T-helper 2 cell treated with Interferon-gamma antibody and Interleukin-4, amounts not matched to agents 100 ng/mL and 5 ng/mL, for 36 hours (primary cell): Measurements from ENCODE around the gene PLCB1. TPM values are rescaled to one million over a fixed set of nuclear protein-coding genes. Genes with fewer than 3 reads are reported as not detected.
"Not testable (repeated sequence)": the region's sequence is repeated elsewhere in the genome, so short reads cannot be mapped to it uniquely, and the experiment has no call there.

Experiments
- intact Hi-C: fragments of 100-400 bp; cut with micrococcal nuclease; formaldehyde crosslinking; loops from one replicate; pipeline ENCODE4 v1.15.1; 2023
- total RNA-seq: library from RNA; stranded (reverse); gene quantifications from 2 replicates; pipeline ENCODE4 v1.2.3, GENCODE V29; 2022

The PLCB1 gene
- total RNA-seq, 1 donor from 2014 or later: 0.75 TPM

DNA sequence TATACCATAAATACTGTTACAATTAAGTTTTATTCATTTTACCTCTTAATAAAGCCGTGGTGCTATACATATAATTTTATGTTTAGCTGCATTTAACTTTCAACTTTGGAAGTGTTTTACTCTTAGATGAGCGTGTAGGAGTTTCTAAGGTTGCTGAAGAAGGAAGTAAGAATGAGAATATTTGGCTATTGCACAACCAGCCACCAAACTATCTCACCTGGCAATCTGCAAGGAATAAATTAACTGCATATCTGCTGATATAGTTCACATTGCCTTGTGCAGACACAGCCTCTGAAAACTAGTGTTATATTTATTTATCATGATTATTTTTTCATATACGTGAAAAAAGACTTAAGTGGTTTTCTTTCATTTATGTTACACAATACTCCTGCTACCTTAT, 230.4 kb downstream of the PLCB1 start:
- intact Hi-C loops: no loop called here

DNA sequence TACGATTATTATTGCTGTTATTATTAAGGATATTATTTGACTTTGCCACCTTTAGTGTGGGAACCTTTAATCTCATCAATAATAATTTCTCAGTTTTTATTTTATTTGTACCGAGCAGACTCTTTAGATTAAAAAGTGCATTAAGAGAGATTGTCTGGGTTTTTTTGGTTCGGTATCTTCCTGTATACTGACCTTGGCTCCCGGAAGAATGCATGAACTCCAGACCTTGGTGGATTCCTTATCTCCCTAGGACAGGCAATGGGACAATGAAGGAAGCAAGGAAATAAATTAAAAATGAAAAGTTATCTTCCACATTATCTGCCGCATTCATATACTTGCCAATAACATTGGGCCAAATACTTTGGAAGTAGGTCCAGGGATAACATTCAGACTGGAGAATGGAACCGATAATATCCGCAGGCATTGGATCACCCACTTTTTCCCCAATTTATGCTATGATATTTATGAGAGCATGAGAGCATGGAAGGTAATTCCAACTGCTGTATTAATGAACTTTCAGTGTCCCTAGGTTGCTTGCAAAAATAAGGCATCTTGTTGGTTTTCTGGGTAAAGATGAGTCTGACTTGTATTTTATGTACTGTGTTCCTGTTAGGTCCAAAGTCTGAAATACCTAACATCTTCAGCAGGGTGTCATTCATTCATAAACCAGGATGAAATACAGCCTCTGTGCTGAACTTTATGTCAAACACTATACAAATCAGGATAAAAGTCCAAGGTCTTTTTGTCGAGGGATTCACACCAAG, 232.1 kb downstream of the PLCB1 start:
- intact Hi-C loops: no loop called here

DNA sequence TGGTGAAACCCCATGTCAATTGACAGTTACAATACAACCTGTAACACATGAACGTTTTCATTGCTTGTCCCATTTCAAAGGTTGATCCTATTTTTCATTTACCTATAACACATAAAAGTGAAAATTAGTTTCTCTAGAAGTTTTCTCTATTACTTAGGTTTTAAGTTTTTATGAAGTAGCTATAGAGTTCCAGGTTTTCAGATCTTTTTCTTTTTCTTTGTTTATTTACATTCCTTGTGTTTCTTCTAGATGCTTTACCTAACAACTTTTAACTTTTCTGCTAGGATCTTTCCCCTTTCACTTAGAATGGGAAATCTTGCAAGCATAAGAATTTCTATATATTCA, 232.6 kb downstream of the PLCB1 start:
- intact Hi-C loops: no loop called here

DNA sequence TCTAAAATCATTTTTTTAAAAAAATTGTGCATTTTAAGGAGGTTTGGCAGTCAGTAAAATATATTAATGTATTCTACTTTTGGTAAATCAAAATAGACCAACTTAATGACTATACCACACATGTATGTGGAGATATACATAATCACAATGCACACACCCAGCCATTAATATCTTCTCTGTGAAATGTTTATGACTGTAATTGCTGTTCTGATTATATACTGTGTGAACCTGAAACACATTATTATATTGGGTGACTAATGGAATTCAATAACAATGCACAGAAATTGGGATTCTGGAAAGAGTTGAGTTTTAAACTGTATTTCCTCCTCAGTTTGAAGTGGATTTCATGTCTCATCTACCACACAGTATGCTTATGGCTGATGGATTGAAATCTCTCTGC, 233.6 kb downstream of the PLCB1 start:
- intact Hi-C loops: no loop called here

DNA sequence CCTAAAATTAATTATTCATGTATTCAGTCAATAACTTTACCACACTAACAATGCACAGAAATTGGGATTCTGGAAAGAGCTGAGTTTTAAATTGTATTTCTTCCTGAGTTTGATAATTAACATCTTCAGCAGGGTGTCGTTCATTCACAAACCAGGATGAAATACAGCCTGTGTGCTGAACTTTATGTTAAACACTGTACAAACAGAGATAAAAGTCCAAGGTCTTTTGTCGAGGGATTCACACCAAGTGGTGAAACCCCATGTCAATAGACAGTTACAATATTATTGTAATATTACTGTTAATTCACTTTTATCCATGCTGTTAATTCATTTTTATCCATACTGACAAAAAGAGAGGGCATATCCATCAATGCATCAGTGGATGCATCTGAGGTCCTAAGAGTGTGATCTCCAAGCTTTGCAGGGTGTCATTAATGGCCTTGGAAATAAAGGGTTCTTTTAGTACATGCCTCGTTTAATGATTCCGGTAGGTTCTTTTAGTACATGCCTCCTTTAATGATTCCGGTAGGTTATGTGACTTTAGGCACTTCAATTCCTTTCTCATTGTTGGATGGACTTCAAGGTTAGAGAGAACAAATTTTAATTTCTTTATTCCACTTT, 234.3 kb downstream of the PLCB1 start:
- intact Hi-C loops: no loop called here

DNA sequence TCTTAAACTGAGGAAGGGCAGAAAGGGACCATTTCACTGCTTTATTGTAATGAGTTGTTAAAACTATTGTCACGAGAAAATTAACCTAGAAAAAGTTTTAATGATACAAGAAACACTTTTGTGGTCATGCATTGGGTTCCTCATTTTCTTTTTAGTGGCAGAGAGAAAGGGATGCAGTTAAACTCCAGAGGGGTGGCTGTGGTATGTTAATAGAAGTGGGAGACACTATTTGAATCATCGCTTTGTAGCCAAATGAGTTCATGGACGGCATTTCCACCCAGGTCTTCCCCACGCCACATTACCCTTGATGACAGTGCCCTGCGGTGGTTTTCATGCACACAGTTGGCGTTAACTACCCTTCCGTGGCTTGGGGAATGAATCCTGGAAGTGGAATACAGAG, 235.6 kb downstream of the PLCB1 start:
- intact Hi-C loops: no loop called here

DNA sequence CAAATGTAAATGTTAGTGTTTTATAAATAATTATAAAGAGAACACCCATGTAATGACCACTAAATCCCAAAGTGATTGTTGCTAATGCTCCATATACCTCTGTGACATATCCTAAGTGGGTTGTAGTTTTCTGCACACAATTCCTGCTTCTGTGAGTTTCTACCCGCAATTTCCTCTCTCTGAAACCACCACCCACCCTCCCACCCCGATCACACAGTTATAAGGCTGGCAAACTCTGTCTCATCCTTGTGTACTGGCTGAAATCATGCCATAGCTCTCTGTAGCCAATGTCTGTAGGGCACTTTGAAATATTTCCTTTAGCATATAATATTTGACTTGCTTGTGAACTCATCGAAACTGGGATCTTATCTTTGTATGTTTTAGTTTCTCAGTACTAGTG, 236.6 kb downstream of the PLCB1 start:
- intact Hi-C loops: no loop called here

DNA sequence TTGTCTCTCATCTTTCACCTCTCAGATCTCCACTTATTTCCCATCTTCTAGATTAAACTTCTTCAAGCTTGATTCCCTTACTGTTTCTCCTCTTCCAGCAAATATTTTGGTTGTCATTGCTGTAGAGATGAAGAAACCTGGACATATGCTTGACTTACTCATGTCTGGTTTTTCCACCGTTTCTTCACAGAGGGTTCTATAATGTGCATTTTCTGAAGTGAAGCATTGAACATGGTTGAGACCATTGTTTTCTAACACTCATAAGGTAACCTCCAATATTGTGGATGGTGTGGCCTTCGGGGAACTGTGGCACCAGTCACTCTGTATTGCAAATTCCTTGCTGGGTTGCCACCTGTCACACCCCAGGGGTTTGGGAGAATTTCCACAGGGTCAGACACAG, 237.2 kb downstream of the PLCB1 start:
- intact Hi-C loops: no loop called here

DNA sequence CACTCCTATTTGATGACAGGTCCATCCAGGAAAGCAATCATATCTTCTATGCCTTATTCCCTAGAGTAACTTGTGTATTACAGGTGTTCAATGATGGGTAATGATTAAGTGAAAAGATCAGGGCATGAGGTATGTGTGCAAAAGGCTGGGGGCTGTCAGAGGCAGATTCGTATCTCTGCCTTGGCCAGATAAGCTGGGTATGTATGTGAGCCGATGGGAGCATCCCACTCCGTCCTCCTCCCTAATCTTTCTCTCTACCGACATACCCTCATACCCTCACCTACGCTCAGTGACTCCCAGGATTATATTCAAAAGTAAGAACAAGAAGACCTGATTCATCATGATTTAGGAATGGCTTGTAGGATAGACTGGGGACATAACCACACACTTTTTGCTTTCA, 238.7 kb downstream of the PLCB1 start:
- intact Hi-C loops: no loop called here

DNA sequence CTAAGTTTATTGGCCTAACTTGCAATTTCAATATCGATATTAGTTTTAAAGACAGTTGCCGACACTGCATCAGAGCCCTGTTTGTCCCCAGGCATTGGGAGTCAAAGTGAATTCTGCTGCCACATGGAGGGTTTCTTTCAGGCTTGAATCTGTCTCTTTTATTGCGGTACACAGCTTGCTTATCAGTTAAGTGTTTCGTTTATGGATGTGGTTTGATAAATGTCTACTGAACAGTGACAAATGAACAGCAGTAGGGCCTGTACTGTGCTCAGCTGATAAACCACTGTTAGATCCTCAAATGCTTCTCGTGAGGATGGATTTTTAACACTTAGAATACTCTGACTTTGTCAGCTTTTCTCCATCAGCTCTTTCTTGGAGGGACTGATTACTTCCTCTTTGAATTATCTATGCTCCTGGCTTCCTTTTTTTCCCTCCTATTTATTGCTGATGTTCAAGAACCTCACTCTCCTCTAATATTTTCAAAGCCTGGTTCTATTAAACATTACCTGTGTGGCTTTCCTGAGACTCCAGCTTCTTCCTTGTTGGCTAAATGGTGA, 240.8 kb downstream of the PLCB1 start:
- intact Hi-C loops: no loop called here

DNA sequence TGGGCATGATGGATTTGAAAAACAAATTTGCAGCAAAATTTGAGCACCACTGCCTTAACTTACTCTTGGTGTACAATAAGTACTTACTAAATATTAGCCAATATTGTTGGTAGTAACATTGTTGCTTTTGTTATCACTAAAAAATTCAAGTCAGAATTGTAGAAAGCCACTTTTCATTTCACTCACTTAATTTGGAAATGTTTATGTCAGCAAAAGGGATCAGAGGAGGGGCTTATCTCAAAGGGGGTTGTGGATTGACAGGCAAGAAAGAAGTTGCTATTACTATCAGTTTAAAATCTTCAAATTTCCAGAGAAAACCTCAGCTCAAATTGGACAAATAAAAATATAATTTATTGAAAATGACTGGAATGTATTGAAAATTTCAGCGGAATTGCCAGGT, 241.5 kb downstream of the PLCB1 start:
- intact Hi-C loops: no loop called here

DNA sequence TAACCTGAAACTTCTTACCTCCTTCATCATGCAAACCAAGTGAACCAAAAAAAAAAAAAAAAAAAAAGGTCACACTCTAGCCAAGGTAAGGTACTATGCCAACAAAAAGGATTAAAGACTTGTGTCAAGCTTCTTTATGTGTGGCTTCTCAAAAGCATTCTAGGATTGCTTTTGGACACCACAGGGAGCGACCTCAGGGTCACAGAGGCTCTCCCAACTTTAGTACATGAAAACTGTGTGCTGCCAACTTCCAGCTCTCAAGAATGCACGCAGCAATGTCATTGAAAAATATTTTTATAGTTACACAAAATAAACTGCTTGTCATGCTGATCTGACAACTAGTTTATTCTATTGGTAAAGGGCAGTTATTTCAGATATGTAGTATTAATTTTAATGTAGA, 243.8 kb downstream of the PLCB1 start:
- intact Hi-C loops: no loop called here

DNA sequence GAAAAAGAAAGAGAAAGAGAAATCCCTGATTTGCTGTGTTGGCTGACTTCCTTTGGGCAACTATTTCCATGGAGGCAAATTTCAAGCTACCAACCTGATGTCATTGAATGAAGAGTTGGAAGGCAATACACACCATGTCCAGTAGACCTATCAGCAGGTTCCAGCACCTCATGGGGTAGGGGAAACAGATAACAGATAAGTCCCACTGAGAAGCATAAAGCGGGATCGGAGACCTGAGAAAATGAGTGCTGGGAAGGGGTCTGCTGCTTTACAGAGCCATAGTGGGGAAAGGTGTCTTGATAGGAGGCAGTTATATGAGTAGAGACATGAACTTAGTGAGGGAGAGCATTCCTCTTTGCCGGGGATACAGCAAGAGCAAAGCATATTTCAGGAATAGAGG, 244.9 kb downstream of the PLCB1 start:
- intact Hi-C loops: no loop called here

DNA sequence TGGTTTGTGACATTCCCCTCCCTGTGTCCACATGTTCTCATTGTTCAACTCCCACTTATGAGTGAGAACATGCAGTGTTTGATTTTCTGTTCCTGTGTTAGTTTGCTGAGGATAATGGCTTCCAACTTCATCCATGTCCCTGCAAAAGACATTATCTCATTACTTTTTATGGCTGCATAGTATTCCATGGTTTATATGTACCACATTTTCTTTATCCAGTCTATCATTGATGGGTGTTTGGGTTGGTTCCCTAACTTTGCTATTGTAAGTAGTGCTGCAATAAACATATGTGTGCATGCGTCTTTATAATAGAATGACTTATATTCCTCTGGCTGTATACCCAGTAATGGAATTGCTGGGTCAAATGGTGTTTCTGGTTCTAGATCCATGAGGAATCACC, 247.1 kb downstream of the PLCB1 start:
- intact Hi-C loops: not testable (repeated sequence)

DNA sequence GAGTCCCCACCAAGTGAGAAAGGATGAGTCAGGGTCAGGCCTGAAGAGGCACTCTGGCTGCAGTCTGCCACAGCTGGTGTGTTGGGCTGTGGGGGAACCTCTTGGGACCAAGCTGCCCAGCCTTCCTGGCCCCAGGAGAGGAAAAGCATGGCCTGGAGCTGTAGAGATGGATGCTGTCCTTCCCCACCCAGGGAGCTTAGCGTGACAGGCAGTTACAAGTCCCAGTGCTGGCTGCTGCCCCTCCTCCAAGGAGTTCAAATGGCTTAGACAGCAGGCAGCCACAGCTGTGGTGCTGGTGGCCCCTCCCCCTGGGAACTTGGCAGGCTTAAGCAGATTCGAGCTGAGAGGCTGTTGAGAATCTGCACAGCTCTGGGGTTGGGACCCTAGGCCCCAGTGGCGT, 253.2 kb downstream of the PLCB1 start:
- intact Hi-C loops: no loop called here

DNA sequence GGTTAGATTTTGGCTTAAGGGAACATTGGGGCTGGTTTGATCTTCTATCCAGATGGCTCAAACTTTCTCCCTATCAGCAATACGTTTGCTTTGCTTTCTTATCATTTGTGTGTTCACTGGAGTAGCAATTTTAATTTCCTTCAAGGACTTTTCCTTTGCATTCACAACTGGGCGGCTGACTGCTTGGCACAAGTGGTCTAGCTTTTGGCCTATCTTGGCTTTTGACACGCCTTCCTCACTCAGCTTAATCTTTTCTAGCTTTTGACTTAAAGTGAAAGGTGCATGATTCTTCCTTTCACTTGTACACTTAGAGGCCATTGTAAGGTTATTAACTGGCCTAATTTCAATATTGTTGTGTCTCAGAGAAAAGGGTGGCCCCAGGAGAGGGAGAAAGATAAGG, 254.9 kb downstream of the PLCB1 start:
- intact Hi-C loops: no loop called here

DNA sequence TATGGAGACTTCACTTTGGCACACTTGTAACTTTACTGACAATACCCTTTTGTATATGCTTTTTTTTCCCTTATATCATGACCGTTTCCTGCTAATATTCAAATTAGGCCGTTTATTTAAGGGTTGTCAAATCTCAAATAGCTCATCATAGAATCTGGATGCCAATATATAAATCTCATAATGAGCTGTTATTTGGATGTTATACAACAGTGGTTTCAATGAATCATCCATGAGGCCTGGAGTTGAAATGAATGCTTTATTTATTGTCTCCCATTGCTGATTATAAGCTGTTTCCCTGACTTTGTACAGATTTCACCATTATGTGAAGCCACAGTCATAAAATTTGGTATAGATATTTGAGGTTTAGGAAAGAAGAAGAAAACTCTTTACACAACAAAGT, 256.1 kb downstream of the PLCB1 start:
- intact Hi-C loops: no loop called here

DNA sequence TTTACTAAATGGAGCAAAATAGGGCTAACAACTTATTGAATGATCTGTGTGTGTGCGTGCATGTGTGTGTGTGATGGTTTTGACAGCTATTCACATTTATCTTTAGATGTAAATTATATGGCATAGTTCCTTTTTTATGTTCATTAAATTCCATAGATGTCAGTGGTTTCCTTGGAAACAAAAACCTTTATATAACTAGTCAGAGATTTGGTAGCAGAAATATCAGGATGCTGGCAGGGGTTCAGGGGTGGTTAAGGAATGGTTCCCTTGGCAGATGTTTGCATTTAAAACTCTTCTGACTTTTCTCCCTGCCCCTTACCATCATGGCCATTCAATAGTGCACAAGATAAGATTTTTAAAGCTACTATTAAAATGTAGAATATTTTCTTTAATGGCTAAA, 256.6 kb downstream of the PLCB1 start:
- intact Hi-C loops: loop anchor here (1.0 kb wide), 2 partner anchors 256 to 345 kb away; partner anchors contain the start of gene PLCB1

DNA sequence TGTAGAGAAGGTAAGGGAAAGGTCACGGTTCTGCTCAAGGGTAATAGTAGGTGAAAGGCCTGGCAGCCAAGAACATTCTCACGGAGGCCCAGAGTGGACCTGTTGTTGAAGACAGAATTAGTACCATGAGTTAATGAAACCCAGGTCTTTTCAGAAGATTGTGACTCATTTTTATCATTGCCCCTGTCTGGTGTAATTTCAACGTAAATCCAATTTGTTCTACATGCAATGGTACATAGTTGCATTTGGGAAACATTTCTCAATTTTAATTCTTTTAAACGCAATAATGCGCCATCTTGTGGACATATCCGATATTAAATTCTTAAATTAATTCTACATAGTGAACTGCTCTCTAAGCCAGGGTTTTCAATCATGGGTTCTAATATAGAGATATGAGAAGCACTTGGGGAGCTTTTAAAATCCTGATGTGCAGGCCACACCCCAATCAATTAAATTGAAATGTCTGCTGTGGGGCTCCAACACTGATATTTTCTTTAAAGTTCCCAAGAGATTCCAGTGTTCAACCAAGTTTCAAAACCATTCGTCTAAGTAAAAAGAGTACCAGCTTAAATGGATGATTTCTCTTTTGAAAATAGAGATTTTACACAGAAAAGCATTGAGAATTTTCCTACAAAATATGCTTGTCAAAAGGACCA, 257.4 kb downstream of the PLCB1 start:
- intact Hi-C loops: loop anchor here (1.0 to 10.0 kb wide), 3 partner anchors 257 to 346 kb away; partner anchors contain the start of gene PLCB1

DNA sequence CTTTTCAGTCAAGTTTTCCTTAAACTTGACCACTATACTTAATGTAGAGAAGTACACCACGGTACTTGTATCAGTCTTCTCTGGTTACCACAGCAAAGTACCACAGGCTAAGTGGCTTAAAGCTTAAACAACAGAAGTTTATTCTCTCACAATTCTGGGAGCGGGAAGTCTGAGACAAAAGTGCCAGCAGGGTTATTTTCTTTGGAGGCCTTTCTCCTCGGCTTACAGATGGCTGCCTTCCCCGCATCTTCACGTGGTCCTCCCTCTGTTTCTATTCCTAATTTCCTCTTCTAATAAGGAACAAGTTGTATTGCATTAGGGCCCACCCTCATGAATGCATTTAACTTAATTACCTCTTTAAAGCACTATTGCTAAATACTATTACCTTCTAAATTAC, 258.0 kb downstream of the PLCB1 start:
- intact Hi-C loops: loop anchor here (10.0 kb wide), 1 partner anchor 335 kb away; no protein-coding TSS in a partner anchor

DNA sequence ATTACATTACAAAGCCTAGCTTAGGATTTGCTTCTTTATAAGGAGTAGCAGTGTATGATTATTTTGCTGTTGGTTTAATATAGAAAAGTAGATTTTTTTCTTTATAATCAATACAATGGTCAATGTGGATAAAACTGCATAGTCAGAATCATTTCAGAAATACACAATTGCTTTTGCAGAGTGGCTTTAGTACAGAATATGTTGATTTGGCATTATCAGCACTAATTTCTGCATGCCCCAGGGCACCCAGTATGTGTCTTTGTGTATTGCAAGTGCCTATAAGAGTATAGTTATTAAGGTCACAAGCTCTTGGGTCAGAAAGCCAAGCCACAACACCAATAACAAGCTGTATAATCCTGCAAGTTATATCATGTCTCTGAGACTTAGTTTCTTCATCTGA, 258.4 kb downstream of the PLCB1 start:
- intact Hi-C loops: loop anchor here (10.0 kb wide), 1 partner anchor 334 kb away; no protein-coding TSS in a partner anchor

DNA sequence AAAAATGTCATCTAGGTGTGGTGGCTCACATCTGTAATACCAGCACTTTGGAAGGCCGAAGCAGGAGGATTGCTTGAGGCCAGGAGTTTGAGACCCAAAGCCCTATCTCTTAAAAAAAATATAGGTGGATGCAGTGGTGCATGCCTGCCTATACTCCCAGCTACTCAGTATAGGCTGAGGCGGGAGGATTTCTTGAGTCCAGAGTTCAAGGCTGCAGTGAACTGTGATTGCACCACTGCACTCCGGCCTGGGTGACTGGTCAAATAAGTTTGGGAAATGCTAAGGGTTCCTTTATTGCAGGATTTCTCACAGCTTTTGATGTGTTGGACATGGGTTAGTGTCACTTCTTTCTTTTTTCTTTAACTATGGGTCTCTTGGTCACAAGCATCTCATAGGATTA, 261.3 kb downstream of the PLCB1 start:
- intact Hi-C loops: loop anchor here (10.0 kb wide), 1 partner anchor 331 kb away; no protein-coding TSS in a partner anchor
